ENCODE measurements around the gene VAT1L.

VAT1L gene

DNA sequence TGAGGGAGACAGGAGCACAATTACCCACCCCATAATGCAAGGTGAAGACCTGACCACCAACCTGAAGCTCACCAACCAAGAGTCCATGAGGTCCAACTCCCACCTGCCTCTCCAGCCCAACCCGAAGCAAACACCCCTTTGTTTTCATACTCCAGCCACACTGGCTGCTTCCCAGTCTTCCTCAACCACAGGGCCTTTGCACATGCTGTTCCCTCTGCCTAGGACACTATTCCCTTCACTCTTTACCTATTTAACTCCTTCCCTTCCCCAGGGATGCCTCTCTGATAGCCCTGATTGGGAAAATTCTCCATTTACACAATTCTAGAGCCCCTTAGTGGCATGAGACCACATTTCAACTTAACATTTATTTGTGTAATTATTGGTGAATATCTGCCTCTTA lies 86.0 kb downstream of the VAT1L start:
- no peak for DNase-seq

DNA sequence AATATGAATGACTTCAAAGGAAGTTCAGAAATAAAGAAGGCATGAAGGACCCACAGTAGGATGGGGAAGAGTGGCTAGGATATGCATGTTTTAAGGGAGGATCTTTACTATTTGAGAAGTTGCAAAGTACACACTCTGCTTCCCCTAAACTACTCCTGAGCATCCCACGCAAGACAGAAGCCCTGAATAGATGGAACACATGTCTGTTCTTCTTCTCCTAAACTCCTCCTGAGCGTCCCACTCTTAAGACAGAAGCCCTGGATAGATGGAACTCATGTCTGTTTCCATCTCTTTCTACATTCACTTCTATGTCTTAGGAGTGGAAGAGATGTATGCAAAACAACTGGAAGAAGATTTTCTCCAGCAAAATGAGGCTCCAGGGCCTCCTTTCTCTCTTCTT lies 88.4 kb downstream of the VAT1L start:
- no peak for DNase-seq

GRCh38 chr16:77877712-77878347 lies 89.5 kb downstream of the VAT1L start:
- no peak for DNase-seq

DNA sequence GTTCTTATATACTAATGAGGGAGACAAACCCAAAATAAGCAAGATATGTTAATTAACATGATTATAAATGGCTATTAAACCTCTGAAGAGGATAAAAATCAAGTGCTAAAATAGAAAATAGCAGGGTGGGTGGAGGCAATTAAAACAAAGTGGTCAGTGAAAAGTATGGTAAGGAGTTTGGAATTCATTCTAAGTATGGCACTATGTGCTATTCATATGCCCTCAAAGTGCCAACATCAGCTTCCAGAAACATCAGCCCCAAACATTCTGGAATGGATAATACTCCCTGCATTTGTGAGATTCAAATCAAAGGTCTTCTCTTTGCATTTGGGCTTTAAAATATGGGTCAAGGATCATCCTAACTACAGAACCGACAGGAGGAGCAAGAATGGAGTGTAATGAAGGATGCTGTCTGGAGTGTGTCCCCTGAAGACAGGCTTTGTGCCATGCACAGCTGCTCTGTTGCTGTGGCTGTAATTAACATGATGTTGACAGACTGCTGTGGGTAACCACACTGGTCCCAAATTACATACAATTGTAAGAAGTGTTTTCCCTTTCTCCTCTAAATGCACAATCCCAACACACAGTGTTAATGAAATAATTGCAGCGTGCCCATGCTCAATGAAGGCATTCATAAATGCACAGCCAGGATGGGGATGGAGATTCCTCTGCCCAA lies 93.1 kb downstream of the VAT1L start:
- DNase-seq = peak; percentile 63

DNA sequence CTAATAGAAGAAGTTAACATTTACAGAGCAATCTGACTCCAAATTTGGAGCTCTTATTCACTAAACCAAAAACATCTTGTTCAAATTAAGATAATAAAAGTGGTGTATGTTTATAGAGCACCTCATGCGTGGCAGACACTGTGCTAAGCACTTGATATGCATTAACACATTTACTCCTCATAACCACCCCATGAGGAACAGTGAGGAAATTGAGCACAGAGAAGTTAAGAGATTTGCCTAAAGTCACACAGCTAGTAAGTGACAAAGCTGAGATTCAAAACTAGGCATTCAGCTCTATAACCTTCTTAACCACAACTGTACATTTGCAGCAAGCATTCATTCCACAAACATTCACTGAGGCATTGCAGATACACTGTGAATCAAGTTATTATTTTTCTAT lies 94.0 kb downstream of the VAT1L start:
- DNase-seq = no peak

- no peak for DNase-seq
These were observed 97.4 kb downstream of the VAT1L start for GRCh38 chr16:77885571-77886295.

- no peak for DNase-seq
These were observed 100.5 kb downstream of the VAT1L start for GRCh38 chr16:77888871-77889270.

- no peak for DNase-seq
These were observed 101.7 kb downstream of the VAT1L start for GRCh38 chr16:77890075-77890474.

GRCh38 chr16:77894162-77894561 lies 105.8 kb downstream of the VAT1L start:
- DNase-seq = no peak

DNA sequence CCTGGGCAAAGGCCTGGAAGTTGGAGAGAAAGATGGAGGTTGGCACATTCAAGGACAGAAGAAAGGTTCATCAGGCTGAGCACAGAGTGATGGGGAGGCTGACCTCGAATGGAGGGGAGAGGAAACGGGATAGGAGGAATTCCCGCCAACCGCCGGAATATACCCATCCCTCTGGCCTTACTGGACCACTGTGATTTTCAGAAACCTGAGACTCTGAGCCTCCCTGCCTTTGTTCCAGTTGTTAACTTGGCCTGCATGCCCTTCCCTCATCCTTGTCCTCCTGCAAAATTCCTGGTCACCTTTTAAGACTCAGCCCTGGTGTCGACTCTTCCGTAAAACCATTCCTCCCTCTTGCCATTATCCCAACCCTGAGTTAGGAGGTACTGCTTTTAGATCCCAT lies 107.6 kb downstream of the VAT1L start:
- DNase-seq = no peak

DNA sequence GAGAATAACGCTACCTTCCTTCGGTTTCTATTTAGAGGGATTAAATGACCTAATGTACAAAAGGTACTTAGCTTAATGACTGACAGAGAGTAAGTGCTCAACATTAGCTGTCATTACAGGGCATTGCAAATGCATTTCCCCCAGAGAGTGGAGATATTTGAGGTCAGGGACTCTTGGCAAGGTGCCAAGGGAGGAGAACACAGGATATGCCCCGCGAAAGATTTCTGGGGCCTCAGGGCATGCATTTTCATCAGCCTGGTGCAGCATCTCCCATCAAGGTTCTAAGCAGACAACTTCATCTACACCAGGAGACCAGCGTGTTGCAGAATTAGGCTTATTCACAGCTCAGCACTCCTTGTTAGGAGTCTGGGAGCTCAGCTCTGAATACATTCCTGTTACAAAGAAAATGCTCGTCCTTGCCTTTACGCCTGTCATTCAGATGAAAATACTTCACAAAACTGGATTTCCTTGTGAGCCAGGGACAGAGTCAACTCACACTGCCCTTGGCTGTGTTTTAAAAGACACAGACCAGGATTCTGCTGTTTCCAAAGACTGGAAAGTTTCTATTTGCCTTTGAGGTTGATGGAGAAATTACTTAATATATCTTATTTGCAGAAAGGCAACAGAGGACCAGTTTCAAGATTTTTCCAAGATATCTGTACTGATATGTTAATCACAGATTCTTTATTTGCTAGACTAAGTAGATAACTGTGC lies 108.2 kb downstream of the VAT1L start:
- DNase-seq = no peak

DNA sequence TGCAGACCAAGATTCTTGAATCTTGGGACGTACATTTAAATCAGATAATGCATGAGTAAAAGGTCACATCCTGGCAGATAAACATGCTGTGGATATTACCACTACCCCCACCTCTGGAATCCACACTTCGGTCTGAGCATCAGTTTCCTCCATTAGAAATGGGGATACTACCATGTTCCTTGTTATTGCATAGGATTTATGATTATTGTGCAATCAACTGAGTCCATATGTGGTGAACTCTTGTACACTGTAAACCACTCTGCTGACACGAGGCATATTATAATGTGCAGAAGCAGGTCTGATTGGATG lies 108.7 kb downstream of the VAT1L start:
- DNase-seq = no peak

GRCh38 chr16:77897831-77898605 lies 109.7 kb downstream of the VAT1L start:
- DNase-seq = no peak

DNA sequence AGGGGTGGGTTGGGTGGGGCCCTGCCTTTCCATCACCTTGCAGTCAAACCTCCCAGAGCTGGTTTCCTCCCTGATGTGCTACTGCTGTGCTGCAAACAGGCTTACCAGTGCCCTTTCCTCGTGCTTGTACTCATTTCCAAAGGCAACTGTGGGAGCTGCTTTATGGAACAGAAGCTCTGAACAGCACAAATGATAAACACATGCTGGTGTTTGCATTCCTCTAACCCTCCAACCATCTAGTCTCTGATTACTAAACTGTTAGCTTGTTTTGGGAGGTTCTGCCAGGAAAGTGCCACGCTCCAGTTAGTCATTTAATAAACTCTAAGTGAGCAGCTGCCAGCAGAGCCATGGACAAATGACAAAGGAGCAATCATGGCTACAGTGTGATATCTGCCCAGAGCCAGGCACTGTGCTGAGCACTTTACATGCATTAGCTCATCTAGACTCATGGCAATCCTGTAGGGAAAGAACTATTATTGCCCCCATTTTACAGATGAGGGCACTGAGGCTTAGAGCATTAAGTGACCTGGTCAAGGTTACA lies 110.4 kb downstream of the VAT1L start:
- DNase-seq = peak; percentile 57

GRCh38 chr16:77899416-77899815 lies 111.1 kb downstream of the VAT1L start:
- no peak for DNase-seq

GRCh38 chr16:77905374-77905920 lies 117.1 kb downstream of the VAT1L start:
- peak; percentile 84 for DNase-seq

- no peak for DNase-seq
These were observed 121.7 kb downstream of the VAT1L start for GRCh38 chr16:77910021-77910420.

GRCh38 chr16:77912617-77913016 lies 124.3 kb downstream of the VAT1L start:
- no peak for DNase-seq

- DNase-seq = no peak
These were observed 125.4 kb downstream of the VAT1L start for GRCh38 chr16:77913738-77914253.

GRCh38 chr16:77916111-77916510 lies 127.7 kb downstream of the VAT1L start:
- DNase-seq = no peak

DNA sequence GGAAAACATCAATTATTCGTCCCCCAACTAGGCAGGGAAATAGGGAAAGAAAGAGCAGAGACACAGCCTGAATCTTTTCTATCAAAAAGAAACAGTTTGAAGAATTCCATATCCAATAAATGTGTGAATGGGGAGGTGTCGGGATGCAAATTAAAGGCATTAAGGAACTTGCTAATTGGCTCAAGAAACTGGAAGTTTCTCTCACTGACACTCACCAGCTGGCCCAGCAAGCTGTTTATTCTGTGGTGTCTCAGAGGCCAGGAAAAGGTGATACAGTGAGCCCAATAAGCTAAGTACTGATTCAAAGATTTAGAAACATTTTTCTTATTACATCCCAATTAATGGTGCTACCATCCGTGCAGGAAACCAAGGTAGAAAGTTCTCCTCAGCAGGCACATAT lies 129.6 kb downstream of the VAT1L start:
- no peak for DNase-seq

Measured in COR-L47 (cell line).